K562 (cell line): ENCODE measurements around the gene OGFR. TPM values are rescaled to one million over a fixed set of nuclear protein-coding genes. Genes with fewer than 3 reads are reported as not detected.

Experiments
- ATF7 ChIP-seq: fragments of 450-650 bp; IDR thresholded peaks from 2 replicates; pipeline ENCODE4 v1.7.1; 2014; ENCODE audit warnings: mild to moderate bottlenecking, moderate library complexity
- BRD4 ChIP-seq: fragments of 200-600 bp; sonication (generic); IDR thresholded peaks from 2 replicates; pipeline ENCODE4 v1.6.1; 2017; ENCODE audit warnings: inconsistent platforms
- CTCFL ChIP-seq: IDR thresholded peaks from 2 replicates; pipeline ENCODE4 v1.6.1; 2011; ENCODE audit warnings: borderline replicate concordance, low read depth, mild to moderate bottlenecking, moderate library complexity, low read length; ENCODE audit not compliant: insufficient read depth, poor library complexity, severe bottlenecking
- FOXP4 ChIP-seq: sonication (generic); formaldehyde crosslinking; IDR thresholded peaks from 2 replicates; pipeline ENCODE4 v1.8.0; 2022; ENCODE audit warnings: mild to moderate bottlenecking, missing genetic modification reagents, borderline replicate concordance
- MTA2 ChIP-seq: fragments of 450-650 bp; IDR thresholded peaks from 2 replicates; pipeline ENCODE4 v1.6.1; 2016; ENCODE audit warnings: low read depth
- RBM25 ChIP-seq: fragments of 200-400 bp; formaldehyde crosslinking; IDR thresholded peaks from 2 replicates; pipeline ENCODE4 v1.6.1; 2018; ENCODE audit warnings: low read length, low read depth, moderate library complexity; ENCODE audit not compliant: severe bottlenecking
- SOX6 ChIP-seq: fragments of 450-650 bp; IDR thresholded peaks from 2 replicates; pipeline ENCODE4 v1.6.1; 2014; ENCODE audit warnings: mild to moderate bottlenecking
- SP1 ChIP-seq: sonication (generic); formaldehyde crosslinking; IDR thresholded peaks from 2 replicates; pipeline ENCODE4 v1.8.1; 2022; ENCODE audit warnings: mild to moderate bottlenecking, missing genetic modification reagents
- TBP ChIP-seq: optimal IDR thresholded peaks from 2 replicates; pipeline ENCODE3; 2011; ENCODE audit warnings: low read depth, low read length, improper control_type of control experiment
- TFAP4 ChIP-seq: sonication (generic); formaldehyde crosslinking; IDR thresholded peaks from 2 replicates; pipeline ENCODE4 v1.8.0; 2022; ENCODE audit warnings: missing genetic modification reagents, mild to moderate bottlenecking, moderate library complexity, borderline replicate concordance
- U2AF1 ChIP-seq: fragments of 200-400 bp; formaldehyde crosslinking; optimal IDR thresholded peaks from 2 replicates; pipeline ENCODE3; 2017; ENCODE audit warnings: mild to moderate bottlenecking, low read depth, low read length, moderate library complexity
- ZBTB11 ChIP-seq, 3 experiments: fragments of 200-800 bp in 1 of 3; fragments of 250-450 bp in 1 of 3; fragments of 450-650 bp in 1 of 3; sonication (Bioruptor Pico) in 1 of 3; sonication (Bioruptor generic) in 1 of 3; formaldehyde crosslinking in 1 of 3; IDR thresholded peaks; 2 replicates each; pipeline versions ENCODE4 v1.6.1 to v1.8.0; 2016 to 2022; ENCODE audit warnings: mild to moderate bottlenecking in 2 of 3, missing genetic modification characterization in 2 of 3, missing compliant biosample characterization in 1 of 3, moderate library complexity in 1 of 3
- ZBTB33 ChIP-seq: sonication (generic); formaldehyde crosslinking; IDR thresholded peaks from 2 replicates; pipeline ENCODE4 v1.8.1; 2023; ENCODE audit warnings: mild to moderate bottlenecking, missing genetic modification reagents
- ZKSCAN8 ChIP-seq: fragments of 200-800 bp; sonication (Bioruptor generic); IDR thresholded peaks from 2 replicates; pipeline ENCODE4 v1.6.1; 2016; ENCODE audit warnings: missing genetic modification characterization, missing compliant biosample characterization
- ZNF384 ChIP-seq: IDR thresholded peaks from 2 replicates; pipeline ENCODE4 v1.6.1; 2012; ENCODE audit warnings: low read depth, low read length, improper control_type of control experiment
- polyA plus RNA-seq, 8 experiments: library from polyadenylated mRNA; depleted of rRNA in 4 of 8; stranded (reverse) in 5 of 8; unstranded in 3 of 8; fragments of >200 nt; fragmentation: Nextera tagmentation in 2 of 8; fragmentation: Illumina TruSeq in 1 of 8; extraction: Ambion mirVana in 2 of 8; extraction: Trizol in 1 of 8; gene quantifications; 2 replicates each; pipeline versions ENCODE4 v1.2.1 to v1.2.3, GENCODE V29; 2011 to 2014; ENCODE audit warnings: inconsistent platforms in 1 of 8, missing spikeins in 1 of 8
- total RNA-seq, 7 experiments: library from RNA; depleted of rRNA in 6 of 7; stranded (reverse); fragments of >200 nt in 6 of 7; fragmentation: Illumina TruSeq in 2 of 7; extraction: Trizol in 2 of 7; gene quantifications; 2 replicates each; pipeline versions ENCODE4 v1.2.1 to v1.2.3, GENCODE V29; 2011 to 2021; ENCODE audit warnings: low replicate concordance in 1 of 7

Gene OGFR
- total and polyA plus RNA-seq, 9 of the 15 experiments (the other 6 are each of a cell fraction or from before 2014, with no cell fraction given), result 0.39 to 56.3 (median 17.5) TPM

GRCh38 chr20:62791301-62792181 is 13.1 kb upstream of the OGFR start (continued):
- TF ChIP-seq ZBTB33 (CRISPR knock-in tag) (peak; percentile 52; the same call in 1 of the 2 replicates), SOX6 (peak; percentile 16; the same call in 1 of the 2 replicates), TFAP4 (CRISPR knock-in tag) (peak; percentile 47; the same call in 1 of the 2 replicates), U2AF1 (no peak), SP1 (CRISPR knock-in tag) (peak; percentile 22; the same call in 1 of the 2 replicates), ZNF384 (no peak), TBP (peak; percentile 26), CTCFL (peak; percentile 83), ZKSCAN8 (CRISPR knock-in tag) (no peak), BRD4 (no peak), MTA2 (0 out of 2 replicates have a peak, but pooled peaks have one; percentile 7), RBM25 (no peak), ZBTB11 (CRISPR knock-in tag; IDR thresholded peaks at IDR 0.05) (no peak), FOXP4 (CRISPR knock-in tag) (peak; percentile 47; the same call in 1 of the 2 replicates), ATF7 (no peak)
